AG04449 (cell line): ENCODE measurements around the gene MRPS9.

Experiments used
- CTCF ChIA-PET: fragments of 350-600 bp; formaldehyde crosslinking; extraction: SDS; loops from one replicate; lab custom pipeline; 2021; ENCODE audit warnings: antibody characterized with exemption; lab: Yijun Ruan, JAX
- POLR2A ChIA-PET: fragments of 400-600, 350-600 bp; formaldehyde crosslinking; extraction: SDS; loops from one replicate; lab custom pipeline; 2020; ENCODE audit warnings: antibody characterized with exemption, inconsistent platforms; lab: Yijun Ruan, JAX
- DNase-seq: peaks from one replicate; pipeline ENCODE4 v3.0.0-alpha.2; 2010; ENCODE audit warnings: low read depth, low spot score
- H3K4me3 ChIP-seq: 2 replicates; pipeline ENCODE4 v1.5.1; 2011; ENCODE audit warnings: low read depth, mild to moderate bottlenecking, control low read depth, low read length
- CTCF ChIP-seq: IDR thresholded peaks from one replicate; pipeline ENCODE4 v1.5.1; 2011; ENCODE audit warnings: mild to moderate bottlenecking, moderate library complexity, low read length, control low read depth, inconsistent platforms; ENCODE audit not compliant: insufficient read depth; ENCODE audit errors: missing control alignments

MRPS9 gene

GRCh38 chr2:105104208-105104731 is 66.4 kb downstream of the MRPS9 start:
- no peak for TF ChIP-seq CTCF
- POLR2A ChIA-PET: interaction anchor here (0.6 kb wide), 1 partner anchor 48 kb away, joined by 3 read pairs; no protein-coding TSS in a partner anchor
- peak; percentile 21 for DNase-seq
- CTCF ChIA-PET: interaction anchor here (3.3 to 10.9 kb wide), 3 partner anchors 10 to 190 kb away, joined by 12 to 76 read pairs (median 67); no protein-coding TSS in a partner anchor
- H3K4me3 ChIP-seq: no peak overlapping the region

GRCh38 chr2:105110295-105110829 is 72.5 kb downstream of the MRPS9 start:
- POLR2A ChIA-PET: no interaction called here
- CTCF ChIA-PET: interaction anchor here (1.5 to 17.0 kb wide), 3 partner anchors 10 to 184 kb away, joined by 6 to 586 read pairs (median 21); partner anchors contain the start of gene GPR45
- DNase-seq: no peak
- no peak for TF ChIP-seq CTCF
- no peak overlapping the region for H3K4me3 ChIP-seq

- no peak for TF ChIP-seq CTCF
- DNase-seq: no peak
- no peak overlapping the region for H3K4me3 ChIP-seq
- CTCF ChIA-PET: interaction anchor here (1.0 to 17.0 kb wide), 6 partner anchors 8 to 183 kb away, joined by 3 to 586 read pairs (median 44); partner anchors contain the start of gene GPR45
- POLR2A ChIA-PET: interaction anchor here (0.6 kb wide), 1 partner anchor 285 kb away, joined by 3 read pairs; no protein-coding TSS in a partner anchor
Measured at GRCh38 chr2:105111365-105112150, 73.7 kb downstream of the MRPS9 start.

GRCh38 chr2:105112345-105112744 is 74.5 kb downstream of the MRPS9 start:
- no peak for TF ChIP-seq CTCF
- ChIA-PET CTCF (interaction anchor here (1.0 to 17.0 kb wide), 5 partner anchors 8 to 182 kb away, joined by 3 to 586 read pairs (median 67); partner anchors contain the start of gene GPR45), POLR2A (no interaction called here)
- no peak overlapping the region for H3K4me3 ChIP-seq
- DNase-seq: no peak

- POLR2A ChIA-PET: no interaction called here
- no peak for DNase-seq
- no peak overlapping the region for H3K4me3 ChIP-seq
- no peak for TF ChIP-seq CTCF
- CTCF ChIA-PET: interaction anchor here (0.6 to 17.0 kb wide), 34 partner anchors 10 to 433 kb away, joined by 3 to 586 read pairs (median 6); partner anchors contain the start of gene GPR45
Measured at GRCh38 chr2:105113616-105114291, 75.9 kb downstream of the MRPS9 start.
